Progenitor cell of endocrine pancreas (in vitro differentiated cells): Measurements from ENCODE around the gene PPP6R1. TPM values are rescaled to one million over a fixed set of nuclear protein-coding genes. Genes with fewer than 3 reads are reported as not detected.

Source experiments
- DNase-seq: peaks from one replicate; pipeline ENCODE4 v3.0.0; 2021; ENCODE audit warnings: low spot score; ENCODE audit not compliant: unreplicated experiment
- H3K27ac Mint-ChIP-seq: 2 replicates; pipeline ENCODE4 v1.8.0; 2021; ENCODE audit warnings: mild to moderate bottlenecking, moderate library complexity, mixed read lengths
- H3K27me3 Mint-ChIP-seq: 2 replicates; pipeline ENCODE4 v1.8.0; 2021; ENCODE audit warnings: mixed read lengths
- H3K36me3 Mint-ChIP-seq: 2 replicates; pipeline ENCODE4 v1.8.0; 2022; ENCODE audit warnings: mixed read lengths; ENCODE audit not compliant: insufficient read depth
- H3K4me1 Mint-ChIP-seq: 2 replicates; pipeline ENCODE4 v1.8.0; 2021; ENCODE audit warnings: low read depth, mixed read lengths
- H3K4me3 Mint-ChIP-seq: 2 replicates; pipeline ENCODE4 v1.8.0; 2021; ENCODE audit warnings: low read depth, mild to moderate bottlenecking, moderate library complexity, mixed read lengths
- H3K9me3 Mint-ChIP-seq: 2 replicates; pipeline ENCODE4 v1.8.0; 2021; ENCODE audit warnings: low read depth, mixed read lengths
- microRNA-seq: library from miRNA; unstranded; fragments of <30 nt; microRNA quantifications from one replicate; pipeline ENCODE4 v1.1.0, GENCODE V29; 2020; ENCODE audit warnings: borderline number of aligned reads; ENCODE audit not compliant: unreplicated experiment
- total RNA-seq: library from RNA; stranded (reverse); gene quantifications from 2 replicates; pipeline ENCODE4 v1.2.1, GENCODE V29; 2021
- TF ChIP-seq, protein P1 (sequence below): fragments of 200-600 bp; sonication (generic); IDR thresholded peaks from one replicate; pipeline ENCODE4 v1.5.0; 2021; ENCODE audit warnings: antibody characterized with exemption, mild to moderate bottlenecking; ENCODE audit not compliant: unreplicated experiment

The PPP6R1 gene
- total RNA-seq, 1 donor from 2014 or later: 72.3 TPM

DNA sequence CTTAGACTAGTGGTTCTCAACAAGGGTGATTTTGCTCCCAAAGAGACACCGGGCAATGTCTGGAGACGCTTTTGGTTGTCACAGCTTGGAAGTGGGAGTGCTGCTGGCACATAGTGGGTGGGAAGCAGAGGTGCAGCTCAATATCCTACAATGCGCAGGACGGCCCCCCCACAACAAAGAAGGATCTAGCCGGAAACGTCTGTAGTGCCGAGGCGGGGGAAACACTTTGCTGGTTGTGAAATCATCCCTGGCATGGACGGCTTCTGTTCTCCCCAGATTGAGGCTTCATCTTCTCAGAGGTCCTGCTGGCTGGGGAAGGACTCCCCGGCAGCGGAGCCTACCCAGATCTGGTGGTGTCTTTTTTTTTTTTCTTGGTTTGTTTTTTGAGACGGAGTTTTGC lies 65.3 kb downstream of the PPP6R1 start:
- TF ChIP-seq, protein P1, sequence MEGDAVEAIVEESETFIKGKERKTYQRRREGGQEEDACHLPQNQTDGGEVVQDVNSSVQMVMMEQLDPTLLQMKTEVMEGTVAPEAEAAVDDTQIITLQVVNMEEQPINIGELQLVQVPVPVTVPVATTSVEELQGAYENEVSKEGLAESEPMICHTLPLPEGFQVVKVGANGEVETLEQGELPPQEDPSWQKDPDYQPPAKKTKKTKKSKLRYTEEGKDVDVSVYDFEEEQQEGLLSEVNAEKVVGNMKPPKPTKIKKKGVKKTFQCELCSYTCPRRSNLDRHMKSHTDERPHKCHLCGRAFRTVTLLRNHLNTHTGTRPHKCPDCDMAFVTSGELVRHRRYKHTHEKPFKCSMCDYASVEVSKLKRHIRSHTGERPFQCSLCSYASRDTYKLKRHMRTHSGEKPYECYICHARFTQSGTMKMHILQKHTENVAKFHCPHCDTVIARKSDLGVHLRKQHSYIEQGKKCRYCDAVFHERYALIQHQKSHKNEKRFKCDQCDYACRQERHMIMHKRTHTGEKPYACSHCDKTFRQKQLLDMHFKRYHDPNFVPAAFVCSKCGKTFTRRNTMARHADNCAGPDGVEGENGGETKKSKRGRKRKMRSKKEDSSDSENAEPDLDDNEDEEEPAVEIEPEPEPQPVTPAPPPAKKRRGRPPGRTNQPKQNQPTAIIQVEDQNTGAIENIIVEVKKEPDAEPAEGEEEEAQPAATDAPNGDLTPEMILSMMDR: no peak
- H3K4me3 Mint-ChIP-seq: no peak overlapping the region
- no peak overlapping the region for H3K27ac Mint-ChIP-seq
- DNase-seq: no peak
- H3K36me3 Mint-ChIP-seq: no peaks in the 10 kb centered on the region
- no peaks in the 10 kb centered on the region for H3K9me3 Mint-ChIP-seq
- no peaks in the 10 kb centered on the region for H3K4me1 Mint-ChIP-seq
- peaks cover 39% of the 10 kb centered on the region for H3K27me3 Mint-ChIP-seq

DNA sequence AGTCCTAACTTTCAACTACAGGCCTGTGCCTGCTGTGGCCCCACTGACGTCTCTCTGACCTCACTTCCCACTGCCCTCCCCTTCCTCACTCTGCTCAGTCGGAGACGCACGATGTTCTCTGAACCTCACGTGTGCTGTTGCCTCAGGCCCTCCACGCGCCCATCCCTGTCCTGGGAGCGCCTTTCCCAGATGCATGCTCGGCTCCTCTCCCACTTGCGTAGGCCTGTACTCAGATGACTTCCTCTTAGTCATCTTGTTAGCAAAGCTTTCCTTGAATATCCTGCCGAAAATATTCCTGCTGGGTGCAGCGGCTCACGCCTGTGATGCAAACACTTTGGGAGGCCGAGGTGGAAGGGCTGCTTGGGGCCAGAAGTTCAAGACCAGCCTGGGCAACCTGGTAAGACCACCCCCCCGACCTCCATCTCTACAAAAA lies 69.4 kb downstream of the PPP6R1 start:
- Mint-ChIP-seq H3K4me3 (no peak overlapping the region), H3K36me3 (no peaks in the 10 kb centered on the region), H3K9me3 (no peaks in the 10 kb centered on the region), H3K27ac (no peak overlapping the region), H3K4me1 (no peaks in the 10 kb centered on the region), H3K27me3 (peaks cover 56% of the 10 kb centered on the region)
- TF ChIP-seq, protein P1: no peak
- no peak for DNase-seq

DNA sequence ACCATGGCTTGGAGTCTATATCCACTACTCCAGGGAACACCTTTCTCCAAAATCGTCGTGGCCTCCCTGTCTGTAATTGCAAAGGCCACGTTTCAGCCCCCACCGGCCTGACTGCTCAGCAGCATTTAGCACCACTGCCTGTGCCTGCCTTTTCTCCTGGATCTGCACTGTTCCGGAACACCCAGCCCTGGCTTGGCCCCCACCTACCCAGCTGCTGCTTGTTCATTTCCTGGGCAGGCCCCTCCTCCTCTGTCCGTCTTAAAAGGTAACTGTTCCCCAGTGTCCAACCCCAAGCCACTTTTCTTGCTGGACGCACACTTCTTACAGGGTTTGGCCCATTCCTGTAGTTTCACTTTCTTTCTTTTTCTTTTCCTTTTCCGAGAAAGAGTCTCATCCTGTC lies 70.2 kb downstream of the PPP6R1 start:
- no peak for DNase-seq
- Mint-ChIP-seq H3K4me1 (no peaks in the 10 kb centered on the region), H3K27me3 (peaks cover 55% of the 10 kb centered on the region), H3K27ac (no peak overlapping the region), H3K4me3 (no peak overlapping the region), H3K36me3 (no peaks in the 10 kb centered on the region), H3K9me3 (no peaks in the 10 kb centered on the region)
- TF ChIP-seq, protein P1: no peak

DNA sequence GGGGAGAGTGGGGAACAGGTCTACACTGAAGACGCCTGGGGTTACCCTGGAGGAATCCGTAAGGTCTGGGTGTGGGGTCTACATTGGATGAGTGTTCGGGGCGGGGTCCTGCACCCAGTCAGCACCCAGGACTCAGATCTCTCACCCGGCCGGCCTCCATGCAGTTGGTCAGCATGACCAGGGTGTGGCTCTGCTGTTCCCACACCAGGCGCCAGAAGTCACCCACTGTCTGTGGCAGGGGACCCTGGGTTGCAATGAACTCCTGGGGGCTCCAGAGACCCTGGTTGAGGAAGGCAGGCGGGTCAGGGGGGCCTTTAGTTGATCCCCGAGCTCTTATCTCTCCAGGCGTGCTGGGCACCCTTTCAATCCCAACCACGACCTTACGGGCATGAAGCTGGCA lies 72.7 kb downstream of the PPP6R1 start:
- Mint-ChIP-seq H3K9me3 (no peaks in the 10 kb centered on the region), H3K4me3 (no peak overlapping the region), H3K27ac (no peak overlapping the region), H3K4me1 (no peaks in the 10 kb centered on the region), H3K36me3 (no peaks in the 10 kb centered on the region), H3K27me3 (peaks cover 59% of the 10 kb centered on the region)
- no peak for DNase-seq
- TF ChIP-seq, protein P1: no peak

DNA sequence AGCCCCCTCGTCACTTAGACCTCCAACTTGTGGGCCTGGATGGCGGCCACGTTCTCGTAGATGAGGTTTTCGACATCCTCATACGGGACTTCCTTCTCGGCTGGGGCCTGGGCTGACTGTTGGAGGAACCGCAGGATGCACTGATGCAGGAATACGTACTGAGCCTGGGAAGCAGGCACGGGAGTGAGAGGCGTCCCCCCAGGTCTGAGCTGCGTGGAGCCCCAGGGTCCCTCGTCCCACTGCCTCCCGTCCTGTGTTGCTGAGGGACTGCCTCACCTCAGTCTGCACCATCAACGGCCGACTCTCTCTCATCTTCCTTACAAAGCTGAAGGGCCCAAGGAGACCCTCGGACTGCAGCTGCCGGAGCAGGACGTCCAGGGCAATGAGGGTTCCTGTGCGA lies 77.1 kb downstream of the PPP6R1 start:
- H3K27me3 Mint-ChIP-seq: peaks cover 76% of the 10 kb centered on the region
- no peaks in the 10 kb centered on the region for H3K9me3 Mint-ChIP-seq

More for the DNA sequence above, 77.1 kb downstream of the PPP6R1 start:
- no peak overlapping the region for H3K27ac Mint-ChIP-seq
- H3K4me1 Mint-ChIP-seq: peaks cover 2% of the 10 kb centered on the region
- H3K36me3 Mint-ChIP-seq: no peaks in the 10 kb centered on the region
- DNase-seq: no peak
- no peak overlapping the region for H3K4me3 Mint-ChIP-seq
- TF ChIP-seq, protein P1: no peak

Small RNAs within 50 kb of the gene (microRNA-seq; reads per million reads assigned to microRNA genes)
- gene MIR6802 (not detected), gene MIR6803 (3.0 reads per million), gene MIR6804 (3.6 reads per million)

Other genes with a start within 250 kb of the PPP6R1 start
- gene GP6, start 220.8 kb downstream of the PPP6R1 start, total RNA-seq: 0.18 and 0.34 TPM in 2 replicates
- 11.8 and 12.0 TPM in 2 replicates for gene RDH13, start 195.9 kb downstream of the PPP6R1 start, total RNA-seq
- gene EPS8L1, start 183.1 kb downstream of the PPP6R1 start, total RNA-seq: 14.4 and 21.5 TPM in 2 replicates
- 110 and 118 TPM in 2 replicates for gene PPP1R12C, start 141.4 kb downstream of the PPP6R1 start, total RNA-seq
- gene TNNT1, start 109.8 kb downstream of the PPP6R1 start, total RNA-seq: 4.6 and 5.5 TPM in 2 replicates
- 5.5 and 6.0 TPM in 2 replicates for gene TNNI3, start 101.3 kb downstream of the PPP6R1 start, total RNA-seq
- 14.9 and 18.4 TPM in 2 replicates for gene DNAAF3, start 92.4 kb downstream of the PPP6R1 start, total RNA-seq
- 4.3 and 4.8 TPM in 2 replicates for gene SYT5, start 78.7 kb downstream of the PPP6R1 start, total RNA-seq
- 0.43 and 1.6 TPM in 2 replicates for gene PTPRH, start 49.5 kb downstream of the PPP6R1 start, total RNA-seq
- gene TMEM86B, start 30.3 kb downstream of the PPP6R1 start, total RNA-seq: 10.0 and 12.0 TPM in 2 replicates
- gene HSPBP1, start 21.1 kb upstream of the PPP6R1 start, total RNA-seq: 46.1 and 46.9 TPM in 2 replicates
- gene BRSK1, start 25.0 kb upstream of the PPP6R1 start, total RNA-seq: 67.6 and 68.7 TPM in 2 replicates
- gene TMEM150B, start 66.3 kb upstream of the PPP6R1 start, total RNA-seq: not detected in 2 replicates
- gene KMT5C, start 80.9 kb upstream of the PPP6R1 start, total RNA-seq: 68.4 and 68.6 TPM in 2 replicates
- gene COX6B2, start 95.7 kb upstream of the PPP6R1 start, total RNA-seq: not detected in 2 replicates
- gene GARIN5B, start 104.2 kb upstream of the PPP6R1 start, total RNA-seq: 0.09 TPM in 1 of 2 replicates, not detected in the other
- gene IL11, start 111.4 kb upstream of the PPP6R1 start, total RNA-seq: 2.2 and 2.8 TPM in 2 replicates
- gene TMEM190, start 117.8 kb upstream of the PPP6R1 start, total RNA-seq: 2.3 and 4.3 TPM in 2 replicates
- gene TMEM238, start 125.3 kb upstream of the PPP6R1 start, total RNA-seq: 5.0 and 5.6 TPM in 2 replicates
- gene RPL28, start 126.9 kb upstream of the PPP6R1 start, total RNA-seq: 1,450 and 1,547 TPM in 2 replicates
- gene UBE2S, start 148.8 kb upstream of the PPP6R1 start, total RNA-seq: 69.9 and 77.2 TPM in 2 replicates
- gene SHISA7, start 184.3 kb upstream of the PPP6R1 start, total RNA-seq: 0.10 TPM in 1 of 2 replicates, not detected in the other
- 36.3 and 36.6 TPM in 2 replicates for gene ISOC2, start 202.6 kb upstream of the PPP6R1 start, total RNA-seq
- gene C19orf85, start 205.7 kb upstream of the PPP6R1 start, total RNA-seq: not detected in 2 replicates
- 12.9 and 16.8 TPM in 2 replicates for gene ZNF628, start 217.6 kb upstream of the PPP6R1 start, total RNA-seq
- 62.6 and 69.7 TPM in 2 replicates for gene NAT14, start 226.2 kb upstream of the PPP6R1 start, total RNA-seq
- gene SSC5D, start 229.4 kb upstream of the PPP6R1 start, total RNA-seq: 1.1 and 1.6 TPM in 2 replicates